GM12864 (cell line): Measurements from ENCODE around the gene ZMIZ1.

Experiments used
- DNase-seq: peaks from one replicate; pipeline ENCODE4 v3.0.0-alpha.2; 2011; ENCODE audit warnings: low read depth
- H3K4me3 ChIP-seq: 2 replicates; pipeline ENCODE4 v1.5.1; 2011; ENCODE audit warnings: mild to moderate bottlenecking, low read depth, low read length, control low read depth
- TF ChIP-seq, protein P1 (sequence below): IDR thresholded peaks from 2 replicates; pipeline ENCODE4 v1.5.1; 2011; ENCODE audit warnings: low read depth, mild to moderate bottlenecking, moderate library complexity, low read length, control low read depth, inconsistent platforms; ENCODE audit errors: missing control alignments

ZMIZ1 gene

DNA sequence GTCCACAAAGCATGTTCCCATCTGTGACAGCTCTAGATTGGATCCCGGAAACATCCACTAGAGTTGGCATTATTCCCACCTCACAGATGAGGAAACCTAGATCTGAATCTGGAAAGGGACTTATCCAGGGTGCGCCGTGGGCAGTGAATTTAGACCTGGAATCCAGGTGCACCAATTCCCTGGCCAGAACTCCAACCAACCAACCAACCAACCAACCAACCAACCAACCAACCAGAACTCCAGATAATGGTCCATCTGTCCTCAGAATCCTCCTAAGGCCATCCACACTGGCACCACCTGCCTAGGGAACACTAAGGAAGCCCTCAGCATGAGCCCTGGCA lies 42.0 kb upstream of the ZMIZ1 start:
- H3K4me3 ChIP-seq = no peak overlapping the region
- DNase-seq = no peak
- TF ChIP-seq, protein P1, sequence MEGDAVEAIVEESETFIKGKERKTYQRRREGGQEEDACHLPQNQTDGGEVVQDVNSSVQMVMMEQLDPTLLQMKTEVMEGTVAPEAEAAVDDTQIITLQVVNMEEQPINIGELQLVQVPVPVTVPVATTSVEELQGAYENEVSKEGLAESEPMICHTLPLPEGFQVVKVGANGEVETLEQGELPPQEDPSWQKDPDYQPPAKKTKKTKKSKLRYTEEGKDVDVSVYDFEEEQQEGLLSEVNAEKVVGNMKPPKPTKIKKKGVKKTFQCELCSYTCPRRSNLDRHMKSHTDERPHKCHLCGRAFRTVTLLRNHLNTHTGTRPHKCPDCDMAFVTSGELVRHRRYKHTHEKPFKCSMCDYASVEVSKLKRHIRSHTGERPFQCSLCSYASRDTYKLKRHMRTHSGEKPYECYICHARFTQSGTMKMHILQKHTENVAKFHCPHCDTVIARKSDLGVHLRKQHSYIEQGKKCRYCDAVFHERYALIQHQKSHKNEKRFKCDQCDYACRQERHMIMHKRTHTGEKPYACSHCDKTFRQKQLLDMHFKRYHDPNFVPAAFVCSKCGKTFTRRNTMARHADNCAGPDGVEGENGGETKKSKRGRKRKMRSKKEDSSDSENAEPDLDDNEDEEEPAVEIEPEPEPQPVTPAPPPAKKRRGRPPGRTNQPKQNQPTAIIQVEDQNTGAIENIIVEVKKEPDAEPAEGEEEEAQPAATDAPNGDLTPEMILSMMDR = no peak

DNA sequence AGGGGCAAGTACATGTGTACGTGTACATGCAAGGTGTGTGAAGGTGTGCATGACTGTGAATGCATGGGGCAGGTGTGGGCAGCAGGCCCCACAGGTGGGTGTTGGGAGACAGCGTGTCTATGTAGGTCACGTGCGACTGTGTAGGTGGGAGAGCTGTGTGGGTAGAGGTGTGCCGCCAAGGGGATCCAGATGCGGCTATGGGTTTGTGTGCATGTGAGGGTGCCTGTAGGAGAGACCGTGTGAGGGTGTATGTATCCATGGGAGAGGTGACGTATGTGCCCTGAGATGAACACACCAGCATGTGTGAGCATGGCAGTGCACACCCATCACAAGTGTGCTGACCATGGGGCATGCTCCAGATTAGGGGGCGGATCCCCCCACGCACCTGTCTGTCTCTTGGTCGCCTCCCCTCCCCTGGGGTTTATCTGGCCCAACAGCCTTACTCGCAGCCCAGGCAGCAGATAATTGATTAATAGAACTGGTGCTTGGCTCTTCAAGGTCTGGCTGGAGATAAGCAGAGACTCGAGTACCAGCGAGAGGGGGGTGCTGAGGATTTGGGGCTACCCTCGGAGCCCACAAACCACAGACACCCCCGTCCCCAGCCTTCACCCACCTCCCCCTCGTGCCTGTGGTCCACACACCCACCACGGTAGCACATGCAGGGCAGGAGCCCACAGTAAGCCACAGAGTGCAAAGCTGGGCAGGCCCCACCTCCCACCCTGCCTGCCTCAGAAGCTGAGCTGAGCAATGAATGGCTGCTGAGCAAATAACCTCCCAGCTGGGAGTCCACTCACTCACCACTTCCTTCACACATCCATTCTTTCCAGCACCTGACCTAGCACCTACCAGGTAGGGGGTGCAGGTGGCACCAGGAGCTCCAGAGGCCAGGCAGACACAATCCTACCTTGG lies 41.4 kb upstream of the ZMIZ1 start:
- H3K4me3 ChIP-seq = no peak overlapping the region
- TF ChIP-seq, protein P1 = no peak
- DNase-seq = no peak

DNA sequence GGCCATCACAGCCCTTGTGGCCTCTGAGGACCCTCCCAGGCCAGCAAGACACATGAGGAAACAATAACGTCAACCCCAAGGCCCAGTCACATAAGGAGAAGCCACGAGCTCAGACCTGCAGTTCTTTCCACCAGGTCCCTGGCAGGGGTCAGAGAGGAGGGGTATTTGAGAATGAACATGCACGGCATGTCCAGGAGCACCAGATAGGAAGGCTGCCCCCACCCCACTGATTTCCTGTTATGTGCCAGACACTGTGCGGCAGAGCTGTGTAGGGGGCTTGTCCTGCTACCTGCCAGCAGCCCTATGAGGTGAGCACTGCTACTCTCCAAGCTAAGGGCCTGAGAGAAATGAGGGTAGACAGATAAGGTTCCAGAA lies 40.7 kb upstream of the ZMIZ1 start:
- H3K4me3 ChIP-seq = no peak overlapping the region
- TF ChIP-seq, protein P1 = no peak
- DNase-seq = no peak

DNA sequence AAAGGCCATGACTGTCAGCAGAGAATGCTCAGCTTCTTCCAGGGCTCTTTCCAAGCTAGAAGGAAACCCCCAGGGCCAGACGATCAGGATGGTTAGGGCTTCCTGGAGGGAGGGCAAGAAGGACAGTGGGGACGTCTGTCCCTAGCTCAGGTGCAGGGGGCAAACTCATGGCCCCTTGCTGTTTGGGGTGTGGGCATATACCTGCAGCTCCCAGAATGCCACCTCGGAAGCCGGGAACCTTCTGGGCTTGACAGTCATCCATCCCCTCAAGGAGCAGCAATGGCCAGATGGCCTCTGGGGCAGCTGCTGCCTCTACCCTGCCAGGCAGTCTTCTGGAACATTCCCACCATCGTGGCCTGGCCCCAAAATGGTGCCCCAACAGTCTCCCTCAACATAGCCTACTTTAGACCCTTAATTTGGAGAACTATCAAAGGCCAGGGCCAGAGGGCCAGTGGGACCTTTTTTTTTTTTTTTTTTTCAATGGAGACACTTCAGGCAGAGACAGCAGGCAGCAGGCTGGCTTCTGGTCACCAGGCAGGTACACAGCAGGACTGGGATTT lies 40.2 kb upstream of the ZMIZ1 start:
- H3K4me3 ChIP-seq = no peak overlapping the region
- no peak for DNase-seq
- TF ChIP-seq, protein P1 = no peak

DNA sequence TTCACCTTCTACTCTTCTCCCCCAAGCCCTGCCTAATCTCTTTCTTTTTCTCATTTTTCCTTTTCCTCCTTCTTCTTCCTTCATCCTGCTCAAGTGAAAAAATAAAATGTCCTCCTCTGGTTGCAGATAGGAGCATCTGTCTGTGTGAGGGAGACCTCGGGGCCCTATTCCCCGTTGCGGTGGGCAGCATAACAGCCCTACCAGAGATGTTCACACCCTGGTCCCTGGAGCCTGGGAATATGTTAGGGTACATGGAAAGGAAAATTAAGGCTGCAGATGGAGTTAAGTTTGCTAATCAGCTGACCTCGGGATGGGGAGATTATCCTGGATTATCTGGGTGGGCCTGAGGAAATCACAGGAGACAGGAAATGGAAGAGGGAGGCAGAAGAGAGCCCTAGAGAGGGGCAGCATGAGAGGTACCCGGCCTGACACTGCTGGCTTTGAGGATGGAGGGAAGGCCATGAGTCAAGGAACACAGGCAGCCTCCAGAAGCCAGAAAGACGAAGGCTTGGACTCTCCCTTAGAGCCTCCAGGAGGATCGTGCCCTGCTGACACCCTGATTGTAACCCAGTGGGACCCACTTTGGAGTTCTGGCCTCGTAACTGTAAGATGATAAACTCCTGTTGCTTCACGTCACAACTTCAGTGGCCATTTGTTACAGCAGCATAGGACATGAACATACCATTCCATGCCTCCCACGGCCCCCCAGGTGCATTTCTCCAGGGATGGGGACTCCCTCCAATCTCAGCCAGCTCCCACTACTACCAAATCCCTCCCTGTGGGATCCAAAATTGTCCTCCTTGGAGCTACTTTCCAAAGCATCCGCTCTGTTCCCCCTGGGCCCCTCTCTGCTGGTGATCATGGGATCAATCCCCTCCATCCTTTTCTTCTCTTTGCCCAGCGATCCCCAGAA lies 39.0 kb upstream of the ZMIZ1 start:
- no peak overlapping the region for H3K4me3 ChIP-seq
- no peak for DNase-seq
- TF ChIP-seq, protein P1 = no peak

DNA sequence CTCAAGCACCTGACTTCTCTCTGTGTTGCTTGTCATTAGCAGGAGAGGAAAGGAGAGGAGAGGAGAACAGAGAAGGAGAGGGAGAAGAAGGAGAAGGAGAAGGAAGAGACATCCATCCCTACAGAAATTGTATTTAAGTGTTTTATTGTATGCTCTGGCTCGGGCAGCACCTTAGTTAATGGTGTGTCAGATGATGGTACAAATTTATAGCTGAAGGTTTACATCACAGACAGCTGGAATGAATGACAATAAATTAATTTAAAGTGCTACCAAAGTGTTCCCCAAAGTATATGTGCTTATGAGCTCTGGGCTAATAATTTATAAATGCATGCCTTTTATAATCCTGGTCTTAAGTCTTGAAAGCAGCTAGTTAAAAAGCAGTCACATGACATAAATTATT lies 38.1 kb upstream of the ZMIZ1 start:
- no peak overlapping the region for H3K4me3 ChIP-seq
- DNase-seq = no peak
- TF ChIP-seq, protein P1 = no peak
